Fibroblast of mammary gland (primary cell): Measurements from ENCODE around the gene NFIB.
A peak's percentile ranks its signal among the peaks of the same experiment; 100 is the strongest.

Experiments
- DNase-seq: peaks from one replicate; pipeline ENCODE4 v3.0.0-alpha.2; 2010; ENCODE audit warnings: low read depth
- H3K4me3 ChIP-seq: 2 replicates; pipeline ENCODE4 v1.5.1; 2011; ENCODE audit warnings: low read depth, mild to moderate bottlenecking, low read length, moderate library complexity; ENCODE audit not compliant: control insufficient read depth
- TF ChIP-seq, protein P1 (sequence below): conservative IDR thresholded peaks from 2 replicates; pipeline ENCODE4 v1.5.1; 2011; ENCODE audit warnings: low read depth, low read length, inconsistent platforms; ENCODE audit not compliant: control insufficient read depth, insufficient read depth

The NFIB gene

DNA sequence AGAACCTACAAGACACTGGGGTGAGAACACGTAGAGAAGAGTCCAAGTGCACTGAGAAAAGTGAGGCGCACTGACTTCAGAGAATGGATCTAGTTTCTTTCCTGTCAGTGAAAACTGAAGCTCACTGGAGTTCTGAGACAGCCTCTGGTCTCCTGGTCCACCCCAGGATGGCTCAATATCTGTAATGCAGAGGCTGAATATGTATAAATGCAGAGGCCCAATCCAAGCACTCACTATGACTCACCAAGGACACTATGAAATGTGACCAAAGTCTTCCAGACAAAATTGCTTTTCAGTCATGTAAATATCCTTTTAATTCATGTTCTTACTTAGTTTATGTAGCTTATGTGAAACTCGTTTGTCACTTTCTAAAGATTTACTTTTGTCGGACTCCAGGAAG is 53.8 kb downstream of the NFIB start:
- TF ChIP-seq, protein P1, sequence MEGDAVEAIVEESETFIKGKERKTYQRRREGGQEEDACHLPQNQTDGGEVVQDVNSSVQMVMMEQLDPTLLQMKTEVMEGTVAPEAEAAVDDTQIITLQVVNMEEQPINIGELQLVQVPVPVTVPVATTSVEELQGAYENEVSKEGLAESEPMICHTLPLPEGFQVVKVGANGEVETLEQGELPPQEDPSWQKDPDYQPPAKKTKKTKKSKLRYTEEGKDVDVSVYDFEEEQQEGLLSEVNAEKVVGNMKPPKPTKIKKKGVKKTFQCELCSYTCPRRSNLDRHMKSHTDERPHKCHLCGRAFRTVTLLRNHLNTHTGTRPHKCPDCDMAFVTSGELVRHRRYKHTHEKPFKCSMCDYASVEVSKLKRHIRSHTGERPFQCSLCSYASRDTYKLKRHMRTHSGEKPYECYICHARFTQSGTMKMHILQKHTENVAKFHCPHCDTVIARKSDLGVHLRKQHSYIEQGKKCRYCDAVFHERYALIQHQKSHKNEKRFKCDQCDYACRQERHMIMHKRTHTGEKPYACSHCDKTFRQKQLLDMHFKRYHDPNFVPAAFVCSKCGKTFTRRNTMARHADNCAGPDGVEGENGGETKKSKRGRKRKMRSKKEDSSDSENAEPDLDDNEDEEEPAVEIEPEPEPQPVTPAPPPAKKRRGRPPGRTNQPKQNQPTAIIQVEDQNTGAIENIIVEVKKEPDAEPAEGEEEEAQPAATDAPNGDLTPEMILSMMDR: no peak
- peak; percentile 66 for DNase-seq
- no peak overlapping the region for H3K4me3 ChIP-seq

DNA sequence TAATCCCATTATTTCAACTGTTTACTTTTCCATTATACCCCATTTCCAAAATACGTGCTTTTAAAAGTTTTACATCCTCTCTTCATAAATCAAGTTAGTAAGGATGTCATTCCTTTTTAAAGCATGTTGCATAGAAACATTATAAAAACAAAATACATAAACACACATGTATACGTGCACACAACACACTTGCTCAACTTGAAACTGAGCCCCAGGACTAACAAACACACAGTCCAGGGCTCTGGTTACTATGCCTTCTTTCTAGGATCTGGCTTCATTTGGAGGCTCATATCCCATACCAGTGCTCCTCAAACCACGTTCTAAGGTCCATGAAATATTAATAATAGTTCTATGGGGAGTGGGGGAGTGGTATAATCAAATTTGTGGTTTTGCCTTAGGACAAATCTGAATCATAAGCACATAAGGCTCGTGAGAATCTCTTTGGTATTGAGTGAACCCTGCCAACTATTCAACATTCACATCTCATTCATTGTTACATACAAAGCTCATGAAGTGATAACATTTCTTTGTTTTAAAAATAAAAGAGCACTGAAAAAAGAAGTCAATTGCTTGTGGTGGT is 55.2 kb downstream of the NFIB start:
- TF ChIP-seq, protein P1: no peak
- DNase-seq: peak; percentile 68

DNA sequence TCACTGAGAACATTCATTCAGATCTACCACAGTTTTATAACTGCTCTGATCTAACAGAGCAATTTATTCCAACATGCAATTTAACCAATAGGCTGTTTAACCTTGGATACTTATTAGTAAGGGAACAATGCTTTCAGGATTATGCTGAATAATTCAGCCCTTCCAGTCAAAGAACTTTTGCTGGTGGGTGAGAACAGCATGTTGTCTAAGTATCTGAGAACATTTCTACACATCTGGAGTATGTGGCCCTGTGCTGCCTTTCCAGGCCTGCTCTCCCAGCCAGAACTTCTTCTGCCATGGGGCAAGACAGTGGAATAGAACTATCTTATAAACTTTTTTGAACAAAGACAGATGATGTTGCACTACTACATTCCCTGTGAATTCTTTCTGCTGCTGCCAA is 55.8 kb downstream of the NFIB start:
- TF ChIP-seq, protein P1: no peak
- H3K4me3 ChIP-seq: no peak overlapping the region
- no peak for DNase-seq

More for the DNA sequence above, 55.2 kb downstream of the NFIB start:
- no peak overlapping the region for H3K4me3 ChIP-seq

DNA sequence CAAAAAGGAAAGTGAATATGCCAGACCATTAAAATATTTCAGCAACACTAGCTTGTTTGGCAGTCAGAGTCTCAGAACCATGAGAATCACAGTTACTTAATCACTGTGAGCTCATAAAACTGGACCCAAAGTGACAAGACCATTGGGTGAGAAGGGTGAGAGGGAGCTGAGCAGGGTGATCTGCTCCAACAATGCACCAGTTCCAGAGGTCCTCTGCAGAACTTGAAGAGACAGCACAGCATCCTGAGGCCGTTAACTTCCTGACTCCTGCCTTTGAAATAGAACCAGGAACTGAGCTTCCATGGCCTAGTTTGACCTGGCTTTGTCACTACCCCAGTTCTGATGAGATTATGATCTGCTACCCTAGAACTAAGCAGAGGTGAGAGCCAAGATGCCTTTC is 57.4 kb downstream of the NFIB start:
- TF ChIP-seq, protein P1: no peak
- no peak overlapping the region for H3K4me3 ChIP-seq
- peak; percentile 25 for DNase-seq

DNA sequence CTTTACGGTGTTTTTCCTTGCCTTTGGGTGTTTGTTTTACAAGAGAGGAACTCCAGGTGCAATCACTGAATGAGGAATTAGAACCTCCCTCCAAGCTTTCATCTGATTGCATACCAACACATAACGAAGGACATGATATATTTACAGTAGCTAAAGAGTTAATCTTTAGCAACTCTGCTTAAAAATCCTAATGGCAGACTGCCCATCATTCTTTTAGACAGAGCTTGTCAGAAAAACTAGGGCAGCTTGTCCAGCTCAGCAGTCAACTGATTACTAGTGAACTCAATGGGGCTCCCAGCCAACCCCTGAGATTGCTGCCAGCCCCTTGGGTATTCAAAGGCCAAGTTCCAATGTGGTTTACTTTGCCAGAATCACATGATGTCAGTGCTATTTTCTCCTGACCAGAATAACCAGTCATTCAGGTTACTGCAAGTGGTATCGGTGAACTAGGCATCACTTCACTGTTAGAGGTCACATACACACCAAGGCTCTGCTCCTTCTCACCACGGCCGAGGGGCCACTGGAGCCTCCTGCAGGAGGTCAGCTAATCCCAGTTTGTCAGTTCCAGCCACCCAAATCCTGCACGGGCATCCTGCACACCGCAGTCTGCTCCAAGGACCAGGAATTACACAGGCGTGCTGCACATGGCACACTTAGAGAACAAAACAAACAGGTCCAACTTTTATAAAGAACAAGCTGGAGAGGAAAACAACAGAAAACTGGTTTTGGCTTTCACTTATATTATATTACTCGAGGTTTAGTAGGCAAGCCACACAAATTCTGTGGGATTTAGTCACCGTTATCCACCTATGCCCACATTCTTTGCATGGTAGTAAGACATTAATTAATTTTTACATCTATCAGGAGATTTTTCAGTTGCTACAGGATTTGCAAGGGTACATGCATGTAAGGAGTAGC is 62.5 kb downstream of the NFIB start:
- DNase-seq: peak; percentile 87

DNA sequence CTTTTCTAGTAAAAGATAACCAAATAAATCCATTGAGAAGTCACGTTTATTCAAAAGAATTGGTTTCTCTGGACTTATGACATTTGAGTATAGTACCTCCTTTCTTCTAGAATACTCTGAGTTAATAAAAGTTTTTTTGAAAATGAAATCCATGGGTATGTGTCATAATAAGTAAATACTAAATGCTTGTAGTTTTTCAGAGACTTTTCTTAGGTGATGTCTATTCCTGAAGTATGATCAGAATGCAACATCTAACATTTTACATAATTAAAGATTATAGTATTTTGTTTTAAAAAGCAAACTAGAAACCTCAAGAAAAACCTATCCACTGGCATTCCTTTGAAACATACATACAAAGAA is 63.2 kb downstream of the NFIB start:
- TF ChIP-seq, protein P1: no peak
- no peak overlapping the region for H3K4me3 ChIP-seq
- DNase-seq: no peak

More for the DNA sequence above, 62.5 kb downstream of the NFIB start:
- peak overlapping the region; percentile 17 for H3K4me3 ChIP-seq
- TF ChIP-seq, protein P1: no peak
